CD4-positive, alpha-beta T cell treated with Interferon gamma for 1 hour (primary cell): ENCODE data around the gene TAX1BP3.

ENCODE experiments used
- DNase-seq: peaks from one replicate; pipeline ENCODE4 v3.0.0-alpha.2; 2020

Gene TAX1BP3

GRCh38 chr17:3622977-3623594, 45.3 kb downstream of the TAX1BP3 start:
- no peak for DNase-seq

- DNase-seq: no peak
Measured at GRCh38 chr17:3621146-3621720, 47.1 kb downstream of the TAX1BP3 start.

DNA sequence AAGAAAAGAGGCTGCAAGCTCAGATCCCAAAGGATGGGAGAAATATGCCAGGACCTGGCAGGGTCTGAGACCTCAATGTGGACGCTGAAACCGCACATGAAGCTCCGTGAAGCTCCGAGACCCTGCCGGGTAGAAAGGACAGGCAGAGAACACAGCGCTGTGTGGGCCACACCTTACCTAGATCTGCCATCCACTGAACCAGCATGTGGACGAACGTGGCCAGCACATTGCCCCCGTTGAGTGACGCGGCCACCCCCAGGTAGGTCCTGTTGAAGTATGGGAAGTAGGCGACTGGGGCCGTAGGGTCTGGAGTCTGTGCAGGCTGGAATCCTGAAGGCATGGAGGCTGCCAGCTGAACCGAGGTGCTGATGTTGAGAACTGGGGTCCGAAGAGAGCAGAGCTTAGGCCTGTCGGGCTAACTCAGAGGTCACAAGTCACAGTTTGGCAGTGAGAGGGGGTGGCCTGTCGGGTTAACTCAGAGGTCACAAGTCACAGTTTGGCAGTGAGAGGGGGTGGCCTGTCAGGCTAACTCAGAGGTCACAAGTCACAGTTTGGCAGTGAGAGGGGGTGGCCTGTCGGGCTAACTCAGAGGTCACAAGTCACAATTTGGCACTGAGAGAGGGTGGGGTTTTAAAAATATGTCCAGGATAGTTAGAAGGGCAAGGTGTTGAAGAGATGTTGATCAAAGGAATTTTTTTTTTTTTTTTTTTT, 53.1 kb downstream of the TAX1BP3 start:
- no peak for DNase-seq

DNA sequence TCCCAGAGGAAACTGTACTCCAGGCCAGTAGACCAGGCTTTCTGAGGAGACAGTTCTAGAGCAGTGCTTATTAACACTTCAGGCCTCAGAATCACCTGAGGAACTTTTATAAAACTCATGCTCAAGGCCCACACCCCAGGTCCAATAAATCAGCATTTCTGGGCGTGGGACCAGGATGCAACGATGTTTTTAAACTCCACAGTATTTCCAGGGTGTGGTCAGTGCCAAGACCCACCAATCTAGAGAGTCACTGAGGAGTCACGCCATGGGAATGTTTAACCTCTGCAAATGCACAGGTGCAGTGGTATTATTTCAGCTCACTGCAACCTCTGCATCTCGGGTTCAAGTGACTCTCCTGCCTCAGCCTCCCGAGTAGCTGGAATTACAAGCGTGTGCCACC, 55.3 kb downstream of the TAX1BP3 start:
- no peak for DNase-seq
